ENCODE measurements around the gene RGS3.

DNA sequence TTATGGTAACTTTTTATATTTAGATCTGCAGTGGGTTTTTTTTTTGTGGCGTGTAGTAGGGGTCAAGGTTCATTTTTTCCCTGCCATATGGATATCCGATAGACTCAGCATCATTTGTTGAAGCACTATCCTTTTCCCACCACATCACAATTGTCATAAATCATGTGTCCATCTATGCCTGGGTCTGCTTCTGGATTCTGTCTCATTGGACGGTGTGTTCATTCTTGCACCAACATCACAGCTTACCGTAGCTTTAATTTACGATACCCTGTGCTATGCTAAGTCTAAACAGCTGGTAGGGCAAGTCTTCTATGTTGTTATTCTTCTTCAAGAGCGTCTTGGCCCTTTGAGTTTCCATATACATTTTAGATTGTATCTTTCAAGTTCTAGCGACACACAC is 175.0 kb downstream of the RGS3 start:
- TF ChIP-seq YY1 (IDR thresholded peaks at IDR 0.05; ENCODE audit: low read depth) (no peak), TAF1 (IDR thresholded peaks at IDR 0.05; ENCODE audit: low read depth) (no peak), FOXM1 (IDR thresholded peaks at IDR 0.05; ENCODE audit: borderline replicate concordance, low read depth) (no peak), EP300 (IDR thresholded peaks at IDR 0.05; ENCODE audit: borderline replicate concordance) (no peak), RAD21 (IDR thresholded peaks at IDR 0.05; ENCODE audit: low read depth) (no peak)
- TF ChIP-seq, protein P1, sequence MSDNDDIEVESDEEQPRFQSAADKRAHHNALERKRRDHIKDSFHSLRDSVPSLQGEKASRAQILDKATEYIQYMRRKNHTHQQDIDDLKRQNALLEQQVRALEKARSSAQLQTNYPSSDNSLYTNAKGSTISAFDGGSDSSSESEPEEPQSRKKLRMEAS (IDR thresholded peaks at IDR 0.05), result no peak
- TF ChIP-seq, protein P2, sequence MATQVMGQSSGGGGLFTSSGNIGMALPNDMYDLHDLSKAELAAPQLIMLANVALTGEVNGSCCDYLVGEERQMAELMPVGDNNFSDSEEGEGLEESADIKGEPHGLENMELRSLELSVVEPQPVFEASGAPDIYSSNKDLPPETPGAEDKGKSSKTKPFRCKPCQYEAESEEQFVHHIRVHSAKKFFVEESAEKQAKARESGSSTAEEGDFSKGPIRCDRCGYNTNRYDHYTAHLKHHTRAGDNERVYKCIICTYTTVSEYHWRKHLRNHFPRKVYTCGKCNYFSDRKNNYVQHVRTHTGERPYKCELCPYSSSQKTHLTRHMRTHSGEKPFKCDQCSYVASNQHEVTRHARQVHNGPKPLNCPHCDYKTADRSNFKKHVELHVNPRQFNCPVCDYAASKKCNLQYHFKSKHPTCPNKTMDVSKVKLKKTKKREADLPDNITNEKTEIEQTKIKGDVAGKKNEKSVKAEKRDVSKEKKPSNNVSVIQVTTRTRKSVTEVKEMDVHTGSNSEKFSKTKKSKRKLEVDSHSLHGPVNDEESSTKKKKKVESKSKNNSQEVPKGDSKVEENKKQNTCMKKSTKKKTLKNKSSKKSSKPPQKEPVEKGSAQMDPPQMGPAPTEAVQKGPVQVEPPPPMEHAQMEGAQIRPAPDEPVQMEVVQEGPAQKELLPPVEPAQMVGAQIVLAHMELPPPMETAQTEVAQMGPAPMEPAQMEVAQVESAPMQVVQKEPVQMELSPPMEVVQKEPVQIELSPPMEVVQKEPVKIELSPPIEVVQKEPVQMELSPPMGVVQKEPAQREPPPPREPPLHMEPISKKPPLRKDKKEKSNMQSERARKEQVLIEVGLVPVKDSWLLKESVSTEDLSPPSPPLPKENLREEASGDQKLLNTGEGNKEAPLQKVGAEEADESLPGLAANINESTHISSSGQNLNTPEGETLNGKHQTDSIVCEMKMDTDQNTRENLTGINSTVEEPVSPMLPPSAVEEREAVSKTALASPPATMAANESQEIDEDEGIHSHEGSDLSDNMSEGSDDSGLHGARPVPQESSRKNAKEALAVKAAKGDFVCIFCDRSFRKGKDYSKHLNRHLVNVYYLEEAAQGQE (IDR thresholded peaks at IDR 0.05; ENCODE audit: low read depth), result no peak

Measured in Ishikawa (cell line).